SU-DHL-6 (cell line): ENCODE measurements around the gene ASAP2.

Experiments
- H2AFZ ChIP-seq: fragments of 200-600 bp; sonication (generic); 2 replicates; pipeline ENCODE4 v1.6.1; 2014; ENCODE audit warnings: low read depth, mild to moderate bottlenecking, moderate library complexity, mixed read lengths, antibody characterized with exemption, low read length; ENCODE audit not compliant: severe bottlenecking
- H3F3A ChIP-seq: fragments of 200-600 bp; shearing (Covaris generic); 2 replicates; pipeline ENCODE4 v1.6.0; 2016; ENCODE audit warnings: antibody characterized with exemption, mild to moderate bottlenecking; ENCODE audit not compliant: insufficient read depth
- H3K27ac ChIP-seq: fragments of 200-600 bp; sonication (generic); 2 replicates; pipeline ENCODE4 v1.5.1; 2016; ENCODE audit warnings: low read depth, mild to moderate bottlenecking, low read length, moderate library complexity, mixed read lengths
- H3K27me3 ChIP-seq: fragments of 200-600 bp; sonication (generic), shearing (Covaris generic); 2 replicates; pipeline ENCODE4 v1.6.0; 2014; ENCODE audit warnings: mild to moderate bottlenecking, low read length
- H3K36me3 ChIP-seq: fragments of 200-600 bp; sonication (generic); 2 replicates; pipeline ENCODE4 v1.6.1; 2014; ENCODE audit warnings: mild to moderate bottlenecking, low read length, mixed read lengths
- H3K4me2 ChIP-seq: fragments of 300-600, 200-600 bp; shearing (Covaris generic), sonication (generic); 2 replicates; pipeline ENCODE4 v1.6.0; 2014; ENCODE audit warnings: low read length, low read depth, mild to moderate bottlenecking; ENCODE audit not compliant: poor library complexity, severe bottlenecking
- H3K4me3 ChIP-seq: fragments of 200-600 bp; sonication (generic); 2 replicates; pipeline ENCODE4 v1.5.1; 2014; ENCODE audit warnings: antibody characterized with exemption, low read length, mild to moderate bottlenecking, mixed read lengths; ENCODE audit not compliant: insufficient read depth, poor library complexity, severe bottlenecking
- H3K79me2 ChIP-seq: fragments of 200-600 bp; sonication (generic); 2 replicates; pipeline ENCODE4 v1.6.1; 2014; ENCODE audit warnings: mild to moderate bottlenecking, low read length, moderate library complexity; ENCODE audit not compliant: insufficient read depth
- H3K9ac ChIP-seq: fragments of 200-600 bp; sonication (generic); 2 replicates; pipeline ENCODE4 v1.7.0; 2014; ENCODE audit warnings: mild to moderate bottlenecking, low read length
- H3K9me2 ChIP-seq: fragments of 200-600 bp; sonication (generic); replicated peaks from 2 replicates; pipeline ENCODE4 v1.6.1; 2014; ENCODE audit warnings: low read length; ENCODE audit not compliant: insufficient read depth
- H3K9me3 ChIP-seq: fragments of 200-600 bp; sonication (generic); 2 replicates; pipeline ENCODE4 v1.6.1; 2014; ENCODE audit warnings: low read length, mixed read lengths; ENCODE audit not compliant: insufficient read depth
- H4K20me1 ChIP-seq: fragments of 200-600 bp; sonication (generic); 2 replicates; pipeline ENCODE4 v1.6.1; 2014; ENCODE audit warnings: low read depth, mild to moderate bottlenecking, antibody characterized with exemption, low read length, moderate library complexity, mixed read lengths
- CTCF ChIP-seq: fragments of 200-600 bp; sonication (generic); IDR thresholded peaks from one replicate; pipeline ENCODE4 v1.5.1; 2017; ENCODE audit warnings: antibody characterized with exemption, mild to moderate bottlenecking, low read length, moderate library complexity; ENCODE audit not compliant: insufficient read depth, poor library complexity, severe bottlenecking
- EZH2phosphoT487 ChIP-seq: fragments of 200-600 bp; sonication (generic), shearing (Covaris generic); conservative IDR thresholded peaks from 2 replicates; pipeline ENCODE4 v1.6.1; 2018; ENCODE audit warnings: mild to moderate bottlenecking, antibody characterized with exemption, low read length, moderate library complexity, mixed read lengths

The ASAP2 gene

GRCh38 chr2:9249020-9249800, 42.6 kb downstream of the ASAP2 start:
- Histone ChIP-seq H3K27ac (no peak overlapping the region), H3K79me2 (no peaks in the 10 kb centered on the region), H3K4me2 (no peak overlapping the region)

GRCh38 chr2:9250091-9250490, 43.5 kb downstream of the ASAP2 start:
- no peaks in the 10 kb centered on the region for H3K9me2 ChIP-seq
- H2AFZ ChIP-seq, result no peak overlapping the region
- H3F3A ChIP-seq, result no peaks in the 10 kb centered on the region
- no peak overlapping the region for H3K4me2 ChIP-seq
- no peaks in the 10 kb centered on the region for H3K36me3 ChIP-seq
- no peaks in the 10 kb centered on the region for H3K27me3 ChIP-seq
- no peaks in the 10 kb centered on the region for H3K79me2 ChIP-seq
- no peak overlapping the region for H3K9ac ChIP-seq
- no peak overlapping the region for H3K27ac ChIP-seq
- no peaks in the 10 kb centered on the region for H4K20me1 ChIP-seq
- no peaks in the 10 kb centered on the region for H3K9me3 ChIP-seq
- TF ChIP-seq CTCF, result no peak
- TF ChIP-seq EZH2phosphoT487, result no peak
- no peak overlapping the region for H3K4me3 ChIP-seq

More at GRCh38 chr2:9249020-9249800, 42.6 kb downstream of the ASAP2 start:
- Histone ChIP-seq H4K20me1 (no peaks in the 10 kb centered on the region), H3K9me2 (no peaks in the 10 kb centered on the region), H2AFZ (no peak overlapping the region), H3K4me3 (no peak overlapping the region), H3K9me3 (no peaks in the 10 kb centered on the region), H3K27me3 (no peaks in the 10 kb centered on the region), H3F3A (no peaks in the 10 kb centered on the region), H3K9ac (no peak overlapping the region), H3K36me3 (no peaks in the 10 kb centered on the region)
- no peak for TF ChIP-seq CTCF
- TF ChIP-seq EZH2phosphoT487, result no peak

- TF ChIP-seq EZH2phosphoT487 (no peak), CTCF (no peak)
- H3K9me3 ChIP-seq, result no peaks in the 10 kb centered on the region
These were observed 44.0 kb downstream of the ASAP2 start for GRCh38 chr2:9250498-9251153.

More at GRCh38 chr2:9250498-9251153, 44.0 kb downstream of the ASAP2 start:
- H3K9ac ChIP-seq, result no peak overlapping the region
- H3F3A ChIP-seq, result no peaks in the 10 kb centered on the region
- no peaks in the 10 kb centered on the region for H3K27me3 ChIP-seq
- no peak overlapping the region for H3K4me3 ChIP-seq
- no peaks in the 10 kb centered on the region for H4K20me1 ChIP-seq
- no peak overlapping the region for H3K27ac ChIP-seq
- H3K4me2 ChIP-seq, result no peak overlapping the region
- H3K36me3 ChIP-seq, result no peaks in the 10 kb centered on the region
- no peaks in the 10 kb centered on the region for H3K9me2 ChIP-seq
- no peak overlapping the region for H2AFZ ChIP-seq
- no peaks in the 10 kb centered on the region for H3K79me2 ChIP-seq
